ENCODE results near the gene CERS6.

Gene CERS6

GRCh38 chr2:168712053-168712452, 256.0 kb downstream of the CERS6 start:
- DNase-seq, result no peak

DNA sequence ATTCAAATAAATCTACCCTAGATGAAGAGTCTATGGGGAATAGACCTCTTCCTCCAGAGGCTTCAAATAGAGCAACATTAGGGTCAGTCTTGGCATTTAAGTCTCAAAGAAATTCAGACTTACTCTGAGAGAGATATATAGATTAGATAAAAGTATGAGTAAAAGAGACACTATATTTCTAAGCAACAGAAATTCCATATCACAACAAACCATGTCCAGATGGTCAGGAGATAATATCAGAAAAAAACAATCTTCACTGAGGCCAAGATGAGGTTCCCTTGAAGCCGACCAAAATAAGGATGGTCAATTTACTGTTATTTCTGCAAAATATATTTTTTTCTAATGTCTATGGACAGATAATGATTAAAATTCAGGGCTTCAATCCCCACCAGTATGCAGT, 257.3 kb downstream of the CERS6 start:
- no peak for DNase-seq

- DNase-seq, result no peak
Measured at GRCh38 chr2:168715849-168716248, 259.8 kb downstream of the CERS6 start.

DNA sequence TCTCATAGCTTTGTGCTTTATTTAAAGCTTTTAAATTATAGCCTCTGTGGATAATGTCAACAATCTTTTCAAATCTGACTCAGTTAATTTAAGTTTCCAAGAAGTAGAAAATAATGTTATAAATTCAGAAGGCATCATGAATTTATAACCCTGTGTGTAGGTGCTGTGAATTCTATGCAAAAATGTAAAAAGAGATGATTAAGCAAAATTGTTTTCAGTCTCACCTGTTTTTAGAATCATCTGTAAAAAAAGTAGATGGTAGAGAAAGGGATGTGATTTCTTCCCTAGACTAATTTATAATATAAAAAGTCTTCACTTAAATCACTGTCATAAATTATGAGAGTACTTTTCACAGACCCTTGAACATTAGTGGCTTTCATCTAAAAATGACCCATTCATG, 260.8 kb downstream of the CERS6 start:
- DNase-seq, result no peak

- no peak for DNase-seq
Measured at GRCh38 chr2:168717790-168718502, 261.9 kb downstream of the CERS6 start.

- DNase-seq, result no peak
Measured at GRCh38 chr2:168718622-168719021, 262.6 kb downstream of the CERS6 start.

DNA sequence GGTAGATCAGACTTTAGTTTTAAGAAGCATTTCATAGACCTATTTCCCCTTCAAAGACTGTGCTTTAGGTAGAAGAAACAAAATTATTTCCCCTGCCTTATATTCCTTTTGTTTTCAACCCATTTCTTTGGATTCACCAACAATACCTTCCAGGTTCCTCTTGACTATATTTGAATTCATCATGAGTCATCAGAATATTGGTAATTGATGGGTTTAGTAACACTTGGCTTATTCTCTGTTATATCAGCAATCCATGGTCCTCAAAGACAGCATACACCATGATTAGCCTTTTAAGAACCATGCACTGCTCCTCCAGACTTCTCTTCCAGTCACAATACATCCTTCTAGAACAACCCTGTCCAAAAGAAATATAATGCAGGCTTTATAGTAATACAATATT, 263.4 kb downstream of the CERS6 start:
- DNase-seq, result no peak

- no peak for DNase-seq
Measured at GRCh38 chr2:168722592-168722991, 266.5 kb downstream of the CERS6 start.

DNA sequence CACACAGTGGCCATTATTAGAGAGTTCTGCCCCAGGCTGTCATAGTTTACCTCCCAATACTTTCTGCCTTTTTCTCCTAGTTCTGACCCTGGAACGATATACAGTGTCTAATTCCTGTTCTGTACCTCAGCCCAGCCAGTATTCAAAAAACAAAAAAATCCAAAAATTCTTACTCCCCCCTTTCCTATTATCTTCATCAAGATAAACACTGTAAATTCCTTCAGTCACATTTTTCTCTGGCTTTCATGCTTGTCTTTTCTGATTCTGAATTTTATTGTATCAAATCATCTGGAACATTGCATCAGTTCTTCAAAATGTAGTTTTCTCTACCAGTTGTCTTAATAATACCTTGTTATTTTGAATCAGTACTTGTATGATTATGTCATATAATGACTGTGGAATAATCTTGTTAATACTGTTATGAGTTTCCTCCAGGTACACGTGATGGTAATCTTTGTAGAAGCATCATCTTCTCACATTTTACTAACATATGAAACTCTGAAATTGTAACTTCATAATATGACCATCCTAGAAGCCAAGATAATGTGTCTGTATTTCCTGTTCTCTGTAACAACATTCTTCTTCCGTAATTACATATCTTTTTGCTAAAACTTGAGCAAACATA, 267.3 kb downstream of the CERS6 start:
- DNase-seq, result no peak

- DNase-seq, result no peak
Measured at GRCh38 chr2:168726375-168726774, 270.3 kb downstream of the CERS6 start.

DNA sequence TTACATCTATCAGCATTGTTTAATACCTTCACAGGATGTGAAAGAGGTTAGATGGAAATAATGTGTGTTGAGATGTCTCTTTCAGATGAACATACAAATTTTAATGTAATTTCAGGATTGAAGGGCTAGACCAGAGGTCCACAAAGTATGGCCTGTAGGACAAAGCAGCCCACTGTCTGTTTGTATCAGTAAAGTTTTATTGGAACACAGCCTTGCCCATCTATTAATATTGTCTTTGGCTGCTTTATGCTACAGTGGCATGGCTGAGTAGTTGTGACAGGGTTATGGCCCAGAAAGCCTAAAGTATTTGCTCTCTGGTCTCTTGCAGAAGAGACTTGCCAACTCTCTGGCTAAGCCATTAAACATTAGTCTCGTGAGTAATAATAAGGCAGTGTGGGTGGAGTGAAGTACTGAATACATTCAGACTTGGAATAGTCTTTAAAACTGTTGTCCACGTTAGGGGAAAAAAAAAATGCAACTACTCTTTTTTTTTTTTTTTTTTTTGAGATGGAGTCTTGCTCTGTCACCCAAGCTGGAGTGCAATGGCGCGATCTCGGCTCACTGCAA, 271.9 kb downstream of the CERS6 start:
- no peak for DNase-seq

DNA sequence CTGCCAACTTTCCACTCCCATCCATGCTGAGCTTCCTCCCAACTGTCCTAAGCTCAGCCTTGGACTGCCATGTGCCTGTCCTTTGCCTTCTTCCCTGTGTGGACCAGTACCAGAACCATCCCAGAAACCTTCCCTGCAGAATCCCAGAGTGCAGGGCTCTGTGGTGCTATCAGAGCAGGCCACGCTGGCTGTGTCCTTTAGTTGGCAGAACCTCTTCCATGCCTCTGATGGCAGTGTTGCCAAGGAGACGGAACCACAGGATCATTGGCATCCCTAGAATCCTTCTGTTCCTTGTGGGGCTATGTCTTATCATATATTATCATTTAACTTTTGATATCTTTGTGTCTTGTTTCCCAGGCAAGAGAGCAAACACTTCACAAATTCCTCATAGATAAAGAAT, 273.4 kb downstream of the CERS6 start:
- no peak for DNase-seq

DNA sequence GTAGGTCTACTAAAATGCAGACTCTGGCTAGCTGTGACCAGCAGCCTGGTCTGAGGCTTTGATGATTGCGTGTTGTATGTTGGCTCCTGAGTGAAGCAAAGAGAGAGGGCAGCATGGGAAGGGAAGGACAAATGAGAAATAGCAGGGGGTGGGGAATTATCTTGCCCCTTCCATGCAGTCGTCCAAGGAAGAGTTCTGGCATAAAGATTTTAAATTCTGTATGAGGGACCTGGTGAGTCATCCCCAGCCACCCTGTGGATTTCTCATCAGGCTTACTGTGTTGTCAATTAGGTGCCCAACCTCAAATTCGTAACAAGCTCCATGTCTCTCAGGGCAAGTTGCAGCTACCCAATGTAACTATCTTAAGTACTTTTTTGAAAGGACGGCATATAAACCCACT, 274.3 kb downstream of the CERS6 start:
- DNase-seq, result no peak

DNA sequence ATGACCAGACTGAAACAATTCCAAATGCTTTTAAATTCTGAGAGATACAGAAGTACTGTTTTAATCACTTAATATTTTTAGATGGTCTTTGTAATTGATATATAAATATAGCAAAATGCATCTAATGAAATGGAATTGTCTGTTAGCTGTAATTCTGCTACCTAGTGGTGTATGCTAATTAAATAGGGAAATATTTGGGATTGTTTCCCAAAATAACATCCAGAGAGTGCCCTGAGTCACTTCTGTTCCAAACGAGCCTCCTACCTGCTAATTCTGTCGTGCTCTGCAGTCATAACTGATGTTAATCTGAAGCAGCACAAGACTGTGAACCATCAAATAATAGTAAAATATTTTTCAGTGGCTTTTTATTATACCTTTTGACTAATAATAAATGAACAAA, 274.9 kb downstream of the CERS6 start:
- no peak for DNase-seq

- DNase-seq, result no peak
Measured at GRCh38 chr2:168731616-168732015, 275.5 kb downstream of the CERS6 start.

DNA sequence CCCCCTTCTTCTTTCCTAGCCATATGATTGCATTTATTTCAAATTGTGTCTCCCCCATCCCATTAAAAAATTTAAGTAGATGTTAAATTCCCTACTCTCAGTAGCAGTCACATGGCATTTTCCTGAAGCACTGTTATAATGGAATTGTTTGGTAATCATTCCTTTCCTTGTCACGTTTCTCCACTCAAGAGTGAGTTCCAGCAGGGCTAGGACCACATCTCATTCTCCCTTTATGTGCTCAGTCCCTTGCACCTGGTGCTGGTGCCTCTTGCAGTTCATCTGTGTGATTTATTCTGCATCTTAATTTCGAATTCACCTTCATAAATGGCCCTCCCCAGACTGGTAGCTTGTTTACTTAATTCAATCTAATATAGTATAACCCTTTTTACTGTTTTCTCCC, 276.0 kb downstream of the CERS6 start:
- DNase-seq, result no peak

DNA sequence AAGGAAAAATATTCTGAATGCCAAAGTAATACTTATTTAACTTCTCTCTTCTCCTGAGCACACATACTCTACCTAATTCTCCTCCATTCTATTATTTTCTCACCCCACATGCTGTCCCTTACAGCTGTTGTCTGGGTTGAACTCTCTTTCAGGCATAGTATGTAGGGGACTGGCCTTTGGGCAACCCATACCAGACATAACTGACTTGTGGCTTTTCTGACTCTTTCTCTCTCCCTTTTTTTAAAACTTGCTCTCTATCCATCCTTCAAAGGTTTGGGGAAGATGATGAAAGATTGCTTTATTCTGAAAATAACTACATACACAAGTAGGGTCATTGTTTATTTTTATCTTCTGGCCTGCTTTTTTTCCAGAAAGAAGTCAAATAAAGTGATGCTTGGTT, 276.4 kb downstream of the CERS6 start:
- DNase-seq, result no peak

GRCh38 chr2:168734199-168734760, 278.2 kb downstream of the CERS6 start:
- no peak for DNase-seq

GRCh38 chr2:168736649-168737445, 280.8 kb downstream of the CERS6 start:
- no peak for DNase-seq

DNA sequence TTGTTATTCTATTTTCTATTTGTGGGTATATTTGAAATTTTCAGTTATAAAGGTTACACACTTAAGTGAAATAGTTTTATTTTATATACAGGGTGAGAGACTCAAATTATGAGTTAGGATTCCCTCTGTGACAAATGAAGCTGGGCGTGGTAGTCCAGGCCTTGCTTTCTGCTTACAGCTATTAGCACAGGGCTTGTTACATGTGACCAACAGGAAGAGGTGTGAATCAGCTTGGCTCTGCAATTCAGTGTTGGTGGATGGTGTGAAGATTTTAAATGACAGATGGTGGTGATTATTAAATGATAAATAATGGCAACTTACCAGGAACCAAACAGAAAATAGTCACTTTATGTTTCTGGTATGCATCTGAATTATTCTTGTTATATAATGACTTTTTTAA, 282.0 kb downstream of the CERS6 start:
- no peak for DNase-seq

- DNase-seq, result no peak
Measured at GRCh38 chr2:168740360-168740759, 284.3 kb downstream of the CERS6 start.

GRCh38 chr2:168740788-168741187, 284.7 kb downstream of the CERS6 start:
- no peak for DNase-seq

- DNase-seq, result no peak
Measured at GRCh38 chr2:168742258-168742932, 286.3 kb downstream of the CERS6 start.
